Panc1 (cell line): ENCODE results near the gene MT1B. TPM values are rescaled to one million over a fixed set of nuclear protein-coding genes. Genes with fewer than 3 reads are reported as not detected.
"Not testable (repeated sequence)": the region's sequence is repeated elsewhere in the genome, so short reads cannot be mapped to it uniquely, and the experiment has no call there.

Experiments used
- ATAC-seq: fragments of 200-7000 bp; cut with Tn5 transposase; 2 replicates; pipeline ENCODE4 v1.9.1; 2020; ENCODE audit warnings: mild to moderate bottlenecking, moderate library complexity
- BruUV-seq: library from RNA; stranded (reverse); fragments of 400-500 nt; replicated peaks from 2 replicates; lab custom pipeline; 2021; lab: Mats Ljungman, UMichigan
- CTCF ChIA-PET: fragments of 300-600 bp; sonication (Branson Sonifier 250); formaldehyde crosslinking; loops from one replicate; lab custom pipeline; 2022; ENCODE audit warnings: antibody characterized with exemption; lab: Charles Lee
- POLR2A ChIA-PET: fragments of 300-600 bp; sonication (Branson Sonifier 250); formaldehyde crosslinking; loops from one replicate; lab custom pipeline; 2022; ENCODE audit warnings: antibody characterized with exemption; lab: Charles Lee
- DNase-seq: peaks from one replicate; pipeline ENCODE4 v3.0.0-alpha.2; 2010; ENCODE audit warnings: low read depth, low spot score
- H3K27ac ChIP-seq: 2 replicates; pipeline ENCODE4 v1.5.1; 2011; ENCODE audit warnings: mild to moderate bottlenecking, low read length, inconsistent platforms
- H3K27me3 ChIP-seq: fragments of 200-500 bp; sonication (Bioruptor generic); 2 replicates; pipeline ENCODE4 v1.6.0; 2014; ENCODE audit warnings: low read length, inconsistent platforms; ENCODE audit not compliant: control insufficient read depth, insufficient read depth
- H3K36me3 ChIP-seq: fragments of 200-500 bp; sonication (Bioruptor generic); 2 replicates; pipeline ENCODE4 v1.5.1; 2014; ENCODE audit warnings: inconsistent platforms, mild to moderate bottlenecking, low read length, moderate library complexity; ENCODE audit not compliant: control insufficient read depth, insufficient read depth
- H3K4me1 ChIP-seq: 2 replicates; pipeline ENCODE4 v1.5.1; 2011; ENCODE audit warnings: inconsistent platforms, mild to moderate bottlenecking, low read length, moderate library complexity; ENCODE audit not compliant: control insufficient read depth, insufficient read depth
- H3K4me3 ChIP-seq, 2 experiments: 2 replicates each; pipeline ENCODE4 v1.5.1; 2011 to 2012; ENCODE audit warnings: low read depth in 2 of 2, low read length in 2 of 2, mild to moderate bottlenecking in 2 of 2, inconsistent platforms in 1 of 2, moderate library complexity in 1 of 2
- H3K9me3 ChIP-seq: fragments of 200-500 bp; sonication (Bioruptor generic); 2 replicates; pipeline ENCODE4 v1.5.1; 2014; ENCODE audit warnings: low read depth, mild to moderate bottlenecking, inconsistent platforms, low read length, moderate library complexity; ENCODE audit not compliant: control insufficient read depth, insufficient read depth
- in situ Hi-C: cut with HindIII; loops from 2 replicates; pipeline ENCODE4 v1.10.0; 2016; ENCODE audit warnings: low sequenced_read_pairs, low pct_unique_long_range_greater_than_20kb
- intact Hi-C: fragments of 100-400 bp; cut with micrococcal nuclease; formaldehyde crosslinking; loops from one replicate; pipeline ENCODE4 v1.10.0; 2022; ENCODE audit not compliant: unreplicated experiment
- total RNA-seq: library from RNA; stranded (reverse); gene quantifications from one replicate; pipeline ENCODE4 v1.2.1, GENCODE V29; 2021; ENCODE audit not compliant: unreplicated experiment
- TF ChIP-seq, protein P1 (sequence below), 2 experiments: IDR thresholded peaks; 2 replicates each; pipeline ENCODE4 v1.6.1; 2011 to 2012; ENCODE audit warnings: low read depth in 2 of 2, control low read depth in 1 of 2, low read length in 1 of 2, mild to moderate bottlenecking in 1 of 2, moderate library complexity in 1 of 2; ENCODE audit not compliant: insufficient read depth in 1 of 2
- TF ChIP-seq, protein P2 (sequence below): fragments of 450-650 bp; IDR thresholded peaks from 2 replicates; pipeline ENCODE4 v1.5.1; 2017; ENCODE audit warnings: mild to moderate bottlenecking

MT1B gene
- total RNA-seq, 1 experiment from 2014 or later: not detected

DNA sequence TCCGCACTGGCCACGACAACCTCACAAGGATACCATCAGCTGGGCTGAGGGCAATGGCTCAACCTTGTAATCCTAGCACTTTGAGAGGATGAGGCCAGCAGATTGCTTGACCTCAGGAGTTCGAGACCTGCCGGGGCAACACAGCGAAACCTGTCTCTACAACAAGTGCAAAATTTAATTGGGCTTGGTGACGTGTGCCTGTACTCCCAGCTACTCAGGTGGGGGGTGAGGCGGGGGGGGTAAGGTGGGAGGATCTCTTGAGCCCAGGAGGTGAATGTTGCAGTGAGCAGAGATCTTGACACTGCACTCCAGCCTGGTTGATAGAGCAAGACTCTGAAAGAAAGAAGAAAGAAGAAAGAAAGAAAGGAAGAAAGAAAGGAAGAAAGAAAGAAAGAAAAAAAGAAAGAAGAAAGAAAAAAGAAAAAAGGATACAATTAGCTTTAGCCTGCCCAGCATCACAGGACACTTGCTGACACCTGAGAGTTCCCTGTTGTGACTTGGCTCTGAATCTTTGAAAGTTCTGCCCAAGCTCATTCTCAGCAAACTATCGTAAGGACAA is 31.3 kb upstream of the MT1B start:
- intact Hi-C loops: no loop called here
- H3K9me3 ChIP-seq: no peaks in the 10 kb centered on the region

DNA sequence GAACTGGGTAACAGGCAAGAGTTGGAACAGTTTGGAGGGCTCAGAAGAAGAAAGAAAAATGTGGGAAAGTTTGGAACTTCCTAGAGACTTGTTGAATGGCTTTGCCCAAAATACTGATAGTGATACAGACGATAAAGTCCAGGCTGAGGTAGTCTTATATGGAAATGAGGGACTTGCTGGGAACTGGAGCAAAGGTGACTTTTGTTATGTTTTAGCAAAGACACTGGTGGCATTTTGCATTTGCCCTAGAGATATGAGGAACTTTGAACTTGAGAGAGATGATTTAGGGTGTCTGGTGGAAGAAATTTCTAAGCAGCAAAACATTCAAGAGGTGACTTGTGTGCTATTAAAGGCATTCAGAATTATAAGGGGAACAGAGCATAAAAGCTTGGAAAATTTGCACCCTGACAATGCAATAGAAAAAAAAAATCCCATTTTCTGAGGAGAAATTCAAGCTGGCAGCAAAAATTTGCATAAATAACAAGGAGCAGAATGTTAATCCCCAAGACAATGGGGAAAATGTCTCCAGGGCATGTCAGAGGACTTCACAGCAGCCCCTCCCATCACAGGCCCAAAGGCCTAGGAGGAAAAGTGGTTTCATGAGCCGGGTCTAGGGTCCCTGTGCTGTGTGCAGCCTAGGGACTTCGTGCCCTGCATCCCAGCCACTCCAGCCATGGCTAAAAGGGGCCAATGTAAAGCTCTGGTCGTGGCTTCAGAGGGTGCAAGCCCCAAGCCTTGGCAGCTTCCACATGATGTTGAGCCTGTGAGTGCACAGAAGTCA is 29.8 kb upstream of the MT1B start:
- H3K4me3 ChIP-seq, ATAC-seq, DNase-seq, H3K36me3 ChIP-seq, H3K9me3 ChIP-seq, CTCF ChIA-PET, POLR2A ChIA-PET, BruUV-seq, in situ Hi-C loops, H3K27me3 ChIP-seq, intact Hi-C loops: not testable (repeated sequence)
- Histone ChIP-seq H3K27ac (peak overlapping the region; percentile 68), H3K4me1 (peaks cover 12% of the 10 kb centered on the region)

More for the DNA sequence above, 31.3 kb upstream of the MT1B start:
- no TSS peak for BruUV-seq
- DNase-seq (no peak), ATAC-seq (no peak)
- in situ Hi-C loops: no loop called here
- H3K4me3 ChIP-seq: no peak overlapping the region
- ChIA-PET CTCF (no interaction called here), POLR2A (interaction anchor here (1.0 kb wide), 1 partner anchor 12 kb away, joined by 4 read pairs; the partner anchor contains the start of gene MT2A)
- TF ChIP-seq, protein P1, sequence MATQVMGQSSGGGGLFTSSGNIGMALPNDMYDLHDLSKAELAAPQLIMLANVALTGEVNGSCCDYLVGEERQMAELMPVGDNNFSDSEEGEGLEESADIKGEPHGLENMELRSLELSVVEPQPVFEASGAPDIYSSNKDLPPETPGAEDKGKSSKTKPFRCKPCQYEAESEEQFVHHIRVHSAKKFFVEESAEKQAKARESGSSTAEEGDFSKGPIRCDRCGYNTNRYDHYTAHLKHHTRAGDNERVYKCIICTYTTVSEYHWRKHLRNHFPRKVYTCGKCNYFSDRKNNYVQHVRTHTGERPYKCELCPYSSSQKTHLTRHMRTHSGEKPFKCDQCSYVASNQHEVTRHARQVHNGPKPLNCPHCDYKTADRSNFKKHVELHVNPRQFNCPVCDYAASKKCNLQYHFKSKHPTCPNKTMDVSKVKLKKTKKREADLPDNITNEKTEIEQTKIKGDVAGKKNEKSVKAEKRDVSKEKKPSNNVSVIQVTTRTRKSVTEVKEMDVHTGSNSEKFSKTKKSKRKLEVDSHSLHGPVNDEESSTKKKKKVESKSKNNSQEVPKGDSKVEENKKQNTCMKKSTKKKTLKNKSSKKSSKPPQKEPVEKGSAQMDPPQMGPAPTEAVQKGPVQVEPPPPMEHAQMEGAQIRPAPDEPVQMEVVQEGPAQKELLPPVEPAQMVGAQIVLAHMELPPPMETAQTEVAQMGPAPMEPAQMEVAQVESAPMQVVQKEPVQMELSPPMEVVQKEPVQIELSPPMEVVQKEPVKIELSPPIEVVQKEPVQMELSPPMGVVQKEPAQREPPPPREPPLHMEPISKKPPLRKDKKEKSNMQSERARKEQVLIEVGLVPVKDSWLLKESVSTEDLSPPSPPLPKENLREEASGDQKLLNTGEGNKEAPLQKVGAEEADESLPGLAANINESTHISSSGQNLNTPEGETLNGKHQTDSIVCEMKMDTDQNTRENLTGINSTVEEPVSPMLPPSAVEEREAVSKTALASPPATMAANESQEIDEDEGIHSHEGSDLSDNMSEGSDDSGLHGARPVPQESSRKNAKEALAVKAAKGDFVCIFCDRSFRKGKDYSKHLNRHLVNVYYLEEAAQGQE (IDR thresholded peaks at IDR 0.05; ENCODE audit: insufficient read depth in 1 of 2, low read depth in 2 of 2, low read length in 1 of 2): no peak
- peaks cover 20% of the 10 kb centered on the region for H3K4me1 ChIP-seq
- no peaks in the 10 kb centered on the region for H3K27me3 ChIP-seq
- no peak overlapping the region for H3K27ac ChIP-seq
- H3K36me3 ChIP-seq: no peaks in the 10 kb centered on the region

DNA sequence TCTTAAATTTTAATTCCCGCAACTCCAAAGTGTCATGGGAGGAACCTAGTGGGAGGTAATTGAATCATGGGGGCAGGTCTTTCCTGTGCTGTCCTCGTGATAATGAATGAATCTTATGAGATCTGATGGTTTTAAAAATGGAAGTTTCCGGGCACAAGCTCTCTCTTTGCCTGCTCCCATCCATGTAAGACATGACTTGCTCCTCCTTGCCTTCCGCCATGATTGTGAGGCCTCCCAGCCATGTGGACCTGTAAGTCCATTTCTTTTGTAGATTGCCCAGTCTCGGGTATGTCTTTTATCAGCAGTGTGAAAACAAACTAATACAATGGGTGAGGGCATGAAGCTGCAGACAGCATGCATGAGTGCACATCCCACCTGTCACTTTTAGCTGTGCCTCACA is 28.5 kb upstream of the MT1B start:
- H3K27me3 ChIP-seq, POLR2A ChIA-PET, DNase-seq, intact Hi-C loops, in situ Hi-C loops, CTCF ChIA-PET, H3K4me3 ChIP-seq, H3K36me3 ChIP-seq, BruUV-seq, H3K9me3 ChIP-seq, ATAC-seq: not testable (repeated sequence)
- H3K27ac ChIP-seq: 0 out of 2 replicates have a peak overlapping the region, but pooled peaks have one; percentile 23
- peaks cover 12% of the 10 kb centered on the region for H3K4me1 ChIP-seq

DNA sequence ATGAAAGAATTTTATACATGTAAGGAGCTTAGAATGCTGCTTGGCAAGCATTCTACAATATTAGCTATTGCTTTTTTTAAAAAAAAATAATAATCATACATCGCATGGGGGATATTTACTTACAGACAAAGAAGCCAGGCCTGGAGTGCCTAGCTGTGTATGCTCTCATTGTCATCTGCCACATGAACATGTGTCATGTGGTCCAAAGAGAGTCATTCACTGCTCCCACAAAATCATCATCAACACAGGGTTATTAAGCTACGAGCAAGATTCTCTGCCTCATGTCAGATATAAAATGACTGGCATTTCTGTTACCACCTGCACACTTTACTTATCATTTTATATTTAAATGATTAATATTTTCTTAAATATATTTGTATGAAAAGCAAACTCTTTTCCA is 28.0 kb upstream of the MT1B start:
- in situ Hi-C loops (no loop called here), intact Hi-C loops (no loop called here)
- no peak overlapping the region; the same call in 1 of the 2 replicates for H3K27ac ChIP-seq
- DNase-seq: no peak
- peaks cover 17% of the 10 kb centered on the region for H3K4me1 ChIP-seq
- BruUV-seq: TSS peak; percentile 60
- CTCF ChIA-PET: interaction anchor here (0.7 to 0.9 kb wide), 2 partner anchors 20 to 29 kb away, joined by 4 to 5 read pairs; no protein-coding TSS in a partner anchor
- no peaks in the 10 kb centered on the region for H3K27me3 ChIP-seq
- TF ChIP-seq, protein P2, sequence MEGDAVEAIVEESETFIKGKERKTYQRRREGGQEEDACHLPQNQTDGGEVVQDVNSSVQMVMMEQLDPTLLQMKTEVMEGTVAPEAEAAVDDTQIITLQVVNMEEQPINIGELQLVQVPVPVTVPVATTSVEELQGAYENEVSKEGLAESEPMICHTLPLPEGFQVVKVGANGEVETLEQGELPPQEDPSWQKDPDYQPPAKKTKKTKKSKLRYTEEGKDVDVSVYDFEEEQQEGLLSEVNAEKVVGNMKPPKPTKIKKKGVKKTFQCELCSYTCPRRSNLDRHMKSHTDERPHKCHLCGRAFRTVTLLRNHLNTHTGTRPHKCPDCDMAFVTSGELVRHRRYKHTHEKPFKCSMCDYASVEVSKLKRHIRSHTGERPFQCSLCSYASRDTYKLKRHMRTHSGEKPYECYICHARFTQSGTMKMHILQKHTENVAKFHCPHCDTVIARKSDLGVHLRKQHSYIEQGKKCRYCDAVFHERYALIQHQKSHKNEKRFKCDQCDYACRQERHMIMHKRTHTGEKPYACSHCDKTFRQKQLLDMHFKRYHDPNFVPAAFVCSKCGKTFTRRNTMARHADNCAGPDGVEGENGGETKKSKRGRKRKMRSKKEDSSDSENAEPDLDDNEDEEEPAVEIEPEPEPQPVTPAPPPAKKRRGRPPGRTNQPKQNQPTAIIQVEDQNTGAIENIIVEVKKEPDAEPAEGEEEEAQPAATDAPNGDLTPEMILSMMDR: no peak
- no peak for ATAC-seq
- H3K9me3 ChIP-seq: no peaks in the 10 kb centered on the region
- H3K36me3 ChIP-seq: no peaks in the 10 kb centered on the region; the same call in 1 of the 2 replicates
- POLR2A ChIA-PET: interaction anchor here (0.5 kb wide), 1 partner anchor 1949 kb away, joined by 4 read pairs; no protein-coding TSS in a partner anchor
- H3K4me3 ChIP-seq: no peak overlapping the region
